Ovary (tissue), 9 donors: ENCODE measurements around the gene CCDC149. TPM values are rescaled to one million over a fixed set of nuclear protein-coding genes. Genes with fewer than 3 reads are reported as not detected.

Experiments used
- DNase-seq, 5 donors: peaks; one replicate each; pipeline ENCODE4 v3.0.0-alpha.2; 2019 to 2020
- H3K27ac ChIP-seq, 2 donors: fragments of 200-600 bp; one replicate each; pipeline versions ENCODE4 v1.5.1 to v1.8.0; 2019 to 2022
- H3K27me3 ChIP-seq: fragments of 200-600 bp; one replicate; pipeline ENCODE4 v1.8.0; 2022
- H3K36me3 ChIP-seq: fragments of 200-600 bp; sonication (generic); one replicate; pipeline ENCODE4 v1.5.1; 2019
- H3K4me1 ChIP-seq: one replicate; pipeline ENCODE4 v1.8.1; 2013; ENCODE audit warnings: mild to moderate bottlenecking, moderate library complexity; ENCODE audit not compliant: insufficient read depth
- H3K4me3 ChIP-seq: fragments of 200-600 bp; sonication (generic); one replicate; pipeline ENCODE4 v1.5.1; 2017
- H3K9me3 ChIP-seq, 2 donors: fragments of 200-600 bp in 1 of 2; sonication (generic) in 1 of 2; one replicate each; pipeline versions ENCODE4 v1.5.1 to v1.8.1; 2013 to 2019; ENCODE audit warnings: mild to moderate bottlenecking in 1 of 2, moderate library complexity in 1 of 2
- EP300 ChIP-seq: sonication (generic); formaldehyde crosslinking; IDR thresholded peaks from one replicate; pipeline ENCODE4 v1.6.1; 2017; ENCODE audit warnings: antibody characterized with exemption
- POLR2A ChIP-seq: fragments of 450-650 bp; IDR thresholded peaks from one replicate; pipeline ENCODE4 v1.6.1; 2017; ENCODE audit warnings: antibody characterized with exemption, mild to moderate bottlenecking, moderate library complexity
- WGBS, 3 donors: extraction: QIAGEN DNeasy Blood & Tissue Kit in 1 of 3; methylation state at CpG; one replicate each; pipeline versions ENCODE4 v1.1.5 to v1.1.7; 2013 to 2017; 5-methylcytosine and 5-hydroxymethylcytosine counted together
- intact Hi-C, 4 donors: fragments of 100-400 bp; cut with DNase I; formaldehyde crosslinking; loops; one replicate each; pipeline versions ENCODE4 v1.11.0 to v1.15.1; 2022 to 2023
- polyA plus RNA-seq, 2 donors: library from polyadenylated mRNA; stranded (reverse); fragments of 200-250 nt in 1 of 2; fragments of 350-450 nt in 1 of 2; fragmentation: Illumina TruSeq in 1 of 2; extraction: RNeasy Lipid Tissue Mini Kit (QIAGEN cat#74804) in 1 of 2; gene quantifications; one replicate each; pipeline ENCODE4 v1.2.3, GENCODE V29; 2013 to 2014
- total RNA-seq, 7 donors: library from RNA; depleted of rRNA in 2 of 7; stranded (reverse); fragments of >200 nt in 2 of 7; fragmentation: NEBNext Ultra II Directional in 3 of 7; extraction: Animal tissue kit (Norgen Biotek cat#: 25700) in 3 of 7; gene quantifications; one replicate each; pipeline versions ENCODE4 v1.1.0 to v1.2.4, GENCODE V29; 2016 to 2023
- TF ChIP-seq, protein P1 (sequence below), 3 donors: fragments of 450-650 bp in 2 of 3; fragments of 200-600 bp in 1 of 3; IDR thresholded peaks; one replicate each; pipeline versions ENCODE4 v1.5.1 to v1.8.0; 2016 to 2022; ENCODE audit warnings: antibody characterized with exemption in 3 of 3, mild to moderate bottlenecking in 1 of 3
- donor health status: DM: no; HTN: no; CAD: no; lungs with moderate emphysema.
- donor health status: DM: no; HTN: no; CAD: no.
- donor health status: Bipolar disorder and iron deficiency.
- donor health status: DM: yes; HTN: yes; CAD: no.
- donor health status: DM: no; HTN: no; CAD: no.
- donor health status: DM: yes; HTN: yes; CAD: no.

Gene CCDC149
- total and polyA plus RNA-seq, 9 donors = 6.2 to 21.7 (median 17.5) TPM

DNA sequence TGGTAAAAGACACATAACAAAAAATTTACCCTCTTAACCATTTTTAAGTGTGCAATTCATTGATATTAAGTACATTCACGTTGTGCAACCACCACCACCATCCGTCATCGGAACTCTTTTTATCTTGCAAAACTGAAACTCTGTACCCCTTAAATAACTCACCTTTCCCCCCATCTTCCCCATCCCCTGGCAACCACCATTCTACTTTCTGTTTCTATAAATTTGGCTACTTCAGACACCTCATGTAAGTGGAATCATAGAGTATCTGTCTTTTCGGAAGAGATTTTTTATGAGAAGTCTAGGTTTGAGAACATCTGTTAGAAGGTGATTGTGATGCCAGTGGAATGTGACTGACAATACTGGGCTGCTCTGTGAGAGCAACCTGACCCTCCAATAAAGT is 39.8 kb upstream of the CCDC149 start:
- Histone ChIP-seq H3K4me3 (no peak overlapping the region), H3K27ac (no peak overlapping the region), H3K27me3 (no peaks in the 10 kb centered on the region), H3K36me3 (no peaks in the 10 kb centered on the region), H3K9me3 (no peaks in the 10 kb centered on the region), H3K4me1 (no peaks in the 10 kb centered on the region)
- TF ChIP-seq, protein P1, sequence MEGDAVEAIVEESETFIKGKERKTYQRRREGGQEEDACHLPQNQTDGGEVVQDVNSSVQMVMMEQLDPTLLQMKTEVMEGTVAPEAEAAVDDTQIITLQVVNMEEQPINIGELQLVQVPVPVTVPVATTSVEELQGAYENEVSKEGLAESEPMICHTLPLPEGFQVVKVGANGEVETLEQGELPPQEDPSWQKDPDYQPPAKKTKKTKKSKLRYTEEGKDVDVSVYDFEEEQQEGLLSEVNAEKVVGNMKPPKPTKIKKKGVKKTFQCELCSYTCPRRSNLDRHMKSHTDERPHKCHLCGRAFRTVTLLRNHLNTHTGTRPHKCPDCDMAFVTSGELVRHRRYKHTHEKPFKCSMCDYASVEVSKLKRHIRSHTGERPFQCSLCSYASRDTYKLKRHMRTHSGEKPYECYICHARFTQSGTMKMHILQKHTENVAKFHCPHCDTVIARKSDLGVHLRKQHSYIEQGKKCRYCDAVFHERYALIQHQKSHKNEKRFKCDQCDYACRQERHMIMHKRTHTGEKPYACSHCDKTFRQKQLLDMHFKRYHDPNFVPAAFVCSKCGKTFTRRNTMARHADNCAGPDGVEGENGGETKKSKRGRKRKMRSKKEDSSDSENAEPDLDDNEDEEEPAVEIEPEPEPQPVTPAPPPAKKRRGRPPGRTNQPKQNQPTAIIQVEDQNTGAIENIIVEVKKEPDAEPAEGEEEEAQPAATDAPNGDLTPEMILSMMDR (IDR thresholded peaks at IDR 0.05) = no peak
- no peak for TF ChIP-seq EP300
- TF ChIP-seq POLR2A = no peak
- DNase-seq = no peak
- WGBS, 3 donors = 92 to 95% (median 93%) methylated on average over 4 of the region's 4 CpGs
- intact Hi-C loops = no loop called here

DNA sequence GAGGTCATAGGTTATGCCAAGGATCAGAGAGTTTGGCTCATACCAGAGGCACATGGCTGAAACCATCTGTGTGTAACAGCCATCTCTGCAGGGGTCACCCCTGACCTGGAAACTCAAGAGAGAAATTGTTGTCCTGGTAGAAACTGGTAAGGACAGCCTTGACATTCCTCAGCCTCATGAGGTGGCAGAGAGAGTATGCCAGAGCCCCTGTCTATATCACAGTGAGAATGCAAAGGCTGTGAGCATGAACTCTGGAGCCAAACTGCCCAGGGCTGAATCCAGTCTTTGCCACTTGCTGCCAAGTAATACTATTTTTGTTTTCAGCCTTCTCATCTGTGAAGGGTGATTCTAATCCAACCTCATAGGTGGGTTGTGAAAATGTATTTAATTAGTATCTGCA is 37.1 kb upstream of the CCDC149 start:
- no peaks in the 10 kb centered on the region for H3K9me3 ChIP-seq
- no peaks in the 10 kb centered on the region for H3K4me1 ChIP-seq

DNA sequence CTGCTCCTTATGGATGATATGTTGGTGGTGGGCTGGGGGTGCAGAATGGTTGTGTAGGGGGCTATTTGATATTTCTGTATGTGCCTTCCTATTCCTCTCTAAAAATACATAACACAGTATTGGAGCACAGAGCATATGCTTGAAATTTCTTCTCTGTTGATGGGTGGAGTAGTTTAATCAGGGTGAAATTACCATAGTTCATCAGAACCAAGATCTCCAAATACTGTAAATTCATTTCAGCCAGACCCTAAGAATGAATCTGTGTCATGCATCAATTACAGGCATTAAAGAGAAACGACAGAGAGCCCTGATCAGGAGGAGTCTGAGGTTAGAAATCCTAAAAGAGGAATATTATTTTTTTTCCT is 25.1 kb upstream of the CCDC149 start:
- Histone ChIP-seq H3K9me3 (peaks cover 0 to 7% of the 10 kb centered on the region in 2 donors), H3K36me3 (no peaks in the 10 kb centered on the region), H3K27me3 (no peaks in the 10 kb centered on the region), H3K4me3 (no peak overlapping the region), H3K27ac (no peak overlapping the region), H3K4me1 (no peaks in the 10 kb centered on the region)
- TF ChIP-seq POLR2A (no peak), EP300 (no peak)
- TF ChIP-seq, protein P1 (IDR thresholded peaks at IDR 0.05) = no peak
- no peak for DNase-seq
- intact Hi-C loops = no loop called here
- 64 to 67% (median 66%) methylated on average over 1 of the region's 1 CpG for WGBS, 3 donors

More for the DNA sequence above, 37.1 kb upstream of the CCDC149 start:
- Histone ChIP-seq H3K4me3 (no peak overlapping the region), H3K27ac (no peak overlapping the region), H3K36me3 (no peaks in the 10 kb centered on the region), H3K27me3 (no peaks in the 10 kb centered on the region)
- intact Hi-C loops = no loop called here
- no peak for DNase-seq
- TF ChIP-seq EP300 (no peak), POLR2A (no peak)
- TF ChIP-seq, protein P1 (IDR thresholded peaks at IDR 0.05) = no peak

GRCh38 chr4:24937176-24937916 is 24.5 kb upstream of the CCDC149 start:
- no peak for DNase-seq
- Histone ChIP-seq H3K4me1 (no peaks in the 10 kb centered on the region), H3K9me3 (peaks cover 0 to 7% of the 10 kb centered on the region in 2 donors), H3K36me3 (no peaks in the 10 kb centered on the region), H3K27ac (no peak overlapping the region), H3K27me3 (no peaks in the 10 kb centered on the region), H3K4me3 (no peak overlapping the region)
- 78 to 91% (median 78%) methylated on average over 5 of the region's 5 CpGs for WGBS, 3 donors
- intact Hi-C loops = no loop called here
- no peak for TF ChIP-seq POLR2A
- TF ChIP-seq, protein P1 (IDR thresholded peaks at IDR 0.05) = no peak
